Karpas-422 (cell line): ENCODE measurements around the gene C6. TPM values are rescaled to one million over a fixed set of nuclear protein-coding genes. Genes with fewer than 3 reads are reported as not detected.
"Not testable (repeated sequence)": the region's sequence is repeated elsewhere in the genome, so short reads cannot be mapped to it uniquely, and the experiment has no call there.

Experiments used
- DNase-seq: peaks from one replicate; pipeline ENCODE4 v3.0.0-alpha.2; 2015
- H2AFZ ChIP-seq: fragments of 200-600 bp; sonication (generic); 2 replicates; pipeline ENCODE4 v1.6.1; 2014; ENCODE audit warnings: antibody characterized with exemption, low read length, mixed read lengths
- H3K27ac ChIP-seq: fragments of 200-600 bp; sonication (generic); 2 replicates; pipeline ENCODE4 v1.5.1; 2014; ENCODE audit warnings: mild to moderate bottlenecking, low read length, moderate library complexity
- H3K27me3 ChIP-seq: fragments of 200-600 bp; sonication (generic); 2 replicates; pipeline ENCODE4 v1.6.1; 2014; ENCODE audit warnings: low read length, mixed read lengths
- H3K36me3 ChIP-seq: fragments of 200-600 bp; sonication (generic); 2 replicates; pipeline ENCODE4 v1.6.1; 2014; ENCODE audit warnings: low read length, mixed read lengths; ENCODE audit not compliant: insufficient read depth
- H3K4me1 ChIP-seq: fragments of 200-600 bp; sonication (generic); 2 replicates; pipeline ENCODE4 v1.6.1; 2014; ENCODE audit warnings: mild to moderate bottlenecking, low read length, mixed read lengths
- H3K4me2 ChIP-seq: fragments of 200-600 bp; sonication (generic); 2 replicates; pipeline ENCODE4 v1.6.1; 2014; ENCODE audit warnings: low read length, low read depth, mild to moderate bottlenecking; ENCODE audit not compliant: poor library complexity, severe bottlenecking
- H3K4me3 ChIP-seq: fragments of 200-600 bp; sonication (generic); 2 replicates; pipeline ENCODE4 v1.5.1; 2014; ENCODE audit warnings: mild to moderate bottlenecking, antibody characterized with exemption, low read length, mixed read lengths
- H3K79me2 ChIP-seq: fragments of 200-600 bp; sonication (generic); 2 replicates; pipeline ENCODE4 v1.6.1; 2014; ENCODE audit warnings: mild to moderate bottlenecking, low read length, mixed read lengths
- H3K9ac ChIP-seq: fragments of 200-600 bp; sonication (generic); 2 replicates; pipeline ENCODE4 v1.6.0; 2014; ENCODE audit warnings: low read length
- H3K9me2 ChIP-seq: fragments of 200-600 bp; sonication (generic), shearing (Covaris generic); replicated peaks from 2 replicates; pipeline ENCODE4 v1.6.0; 2014; ENCODE audit warnings: mild to moderate bottlenecking, low read length, moderate library complexity; ENCODE audit not compliant: insufficient read depth
- H3K9me3 ChIP-seq: fragments of 300-700, 200-600 bp; sonication (generic); 2 replicates; pipeline ENCODE4 v1.6.1; 2014; ENCODE audit warnings: low read length, mixed read lengths
- H4K20me1 ChIP-seq: fragments of 200-600 bp; sonication (generic); 2 replicates; pipeline ENCODE4 v1.6.1; 2014; ENCODE audit warnings: mild to moderate bottlenecking, antibody characterized with exemption, low read length, low read depth; ENCODE audit not compliant: insufficient read depth
- total RNA-seq: library from RNA; depleted of rRNA; stranded (reverse); fragments of >200 nt; shearing (Covaris generic); gene quantifications from 2 replicates; pipeline ENCODE4 v1.2.3, GENCODE V29; 2014; ENCODE audit warnings: low replicate concordance

Gene C6
- total RNA-seq, 1 experiment from 2014 or later, result not detected

DNA sequence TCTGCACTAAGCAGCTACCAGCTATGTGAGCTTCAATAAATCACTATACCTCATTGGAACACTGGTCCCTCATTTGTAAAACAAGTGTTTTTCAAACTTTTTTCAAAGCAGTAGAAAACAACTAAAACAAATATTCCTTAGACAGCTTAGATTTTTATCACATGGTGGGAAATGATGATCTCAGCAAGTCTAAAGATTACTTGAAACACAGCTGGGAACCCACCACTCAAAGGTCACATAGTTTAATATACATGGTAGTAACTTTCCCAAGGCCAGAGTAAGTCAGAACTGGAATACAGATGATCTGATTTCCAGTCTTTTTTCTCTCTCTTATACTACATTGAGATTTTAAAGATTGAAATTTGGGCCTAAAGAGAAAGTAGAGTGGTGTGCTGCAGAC lies 850 bp upstream of the C6 start:
- Histone ChIP-seq H3K79me2 (no peaks in the 10 kb centered on the region), H3K4me2 (no peak overlapping the region), H3K27ac (no peak overlapping the region), H3K4me1 (no peaks in the 10 kb centered on the region), H3K9me3 (no peaks in the 10 kb centered on the region), H2AFZ (no peak overlapping the region), H3K9me2 (no peaks in the 10 kb centered on the region), H3K36me3 (no peaks in the 10 kb centered on the region), H4K20me1 (no peaks in the 10 kb centered on the region), H3K4me3 (no peak overlapping the region), H3K27me3 (no peaks in the 10 kb centered on the region), H3K9ac (no peak overlapping the region)
- no peak for DNase-seq

DNA sequence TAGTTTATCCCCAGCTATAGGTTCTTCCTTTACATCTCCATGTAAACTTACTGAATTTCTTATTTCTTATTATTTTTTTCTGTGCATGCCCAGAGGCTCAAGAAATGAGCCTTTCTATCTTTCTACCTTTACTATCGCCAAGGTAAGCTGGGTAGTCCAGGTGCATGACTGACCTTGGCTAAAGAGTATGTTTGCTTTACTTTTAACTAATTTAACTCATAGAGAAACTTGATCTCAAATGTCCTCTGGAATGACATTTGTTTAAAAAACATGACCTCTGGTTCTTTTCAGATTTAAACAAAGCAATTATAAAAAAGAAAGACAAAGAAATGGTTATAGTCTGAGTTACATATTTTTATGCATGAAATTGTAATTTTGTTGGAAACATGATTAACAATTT lies 397 bp downstream of the C6 start:
- no peak for DNase-seq
- Histone ChIP-seq H3K4me2 (no peak overlapping the region), H3K9me2 (no peaks in the 10 kb centered on the region), H3K36me3 (no peaks in the 10 kb centered on the region), H3K79me2 (no peaks in the 10 kb centered on the region), H2AFZ (no peak overlapping the region), H4K20me1 (no peaks in the 10 kb centered on the region), H3K27me3 (no peaks in the 10 kb centered on the region), H3K4me3 (no peak overlapping the region), H3K9me3 (no peaks in the 10 kb centered on the region), H3K4me1 (no peaks in the 10 kb centered on the region), H3K27ac (no peak overlapping the region), H3K9ac (no peak overlapping the region)

DNA sequence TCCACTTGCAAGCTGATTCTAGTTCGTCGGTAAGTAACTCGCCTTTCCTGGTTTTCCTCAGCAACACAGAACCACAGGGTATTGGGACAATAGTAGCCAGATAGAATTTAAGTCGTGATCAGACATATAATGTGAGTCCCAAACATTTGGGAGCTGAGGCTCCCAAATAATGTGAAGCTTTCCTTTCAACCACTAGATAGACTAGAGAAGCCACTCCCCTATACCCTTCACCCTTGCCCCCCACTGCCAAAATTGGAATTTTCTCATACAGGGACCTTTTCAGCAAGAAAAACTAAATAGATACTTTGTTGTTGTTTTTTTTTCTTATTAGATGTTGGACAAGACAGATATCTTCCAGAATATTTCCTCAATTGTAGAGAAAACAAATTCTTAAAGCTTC lies 1.9 kb downstream of the C6 start:
- Histone ChIP-seq H3K27me3 (no peaks in the 10 kb centered on the region), H3K79me2 (no peaks in the 10 kb centered on the region), H3K27ac (no peak overlapping the region), H3K4me1 (no peaks in the 10 kb centered on the region), H3K9me3 (no peaks in the 10 kb centered on the region), H4K20me1 (no peaks in the 10 kb centered on the region), H3K9me2 (no peaks in the 10 kb centered on the region), H3K4me2 (no peak overlapping the region), H2AFZ (no peak overlapping the region), H3K4me3 (no peak overlapping the region), H3K9ac (no peak overlapping the region), H3K36me3 (no peaks in the 10 kb centered on the region)
- no peak for DNase-seq

DNA sequence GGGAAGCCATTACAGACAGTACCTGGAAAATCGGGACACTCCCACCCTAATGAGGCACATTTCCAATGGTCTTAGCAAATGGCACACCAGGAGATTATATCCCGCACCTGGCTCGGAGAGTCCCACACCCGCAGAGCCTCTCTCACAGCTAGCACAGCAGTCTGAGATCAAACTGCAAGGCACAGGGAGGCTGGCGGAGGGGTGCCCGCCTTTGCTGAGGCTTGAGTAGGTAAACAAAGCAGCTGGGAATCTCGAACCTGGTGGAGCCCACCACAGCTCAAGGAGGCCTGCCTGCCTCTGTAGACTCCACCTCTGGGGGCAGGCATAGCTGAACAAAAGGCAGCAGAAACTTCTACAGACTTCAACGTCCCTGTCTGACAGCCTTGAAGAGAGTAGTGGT lies 7.9 kb downstream of the C6 start:
- H3K79me2 ChIP-seq, DNase-seq, H3K4me2 ChIP-seq, H3K36me3 ChIP-seq, H3K27me3 ChIP-seq, H3K4me1 ChIP-seq, H3K27ac ChIP-seq, H3K9me3 ChIP-seq, H3K4me3 ChIP-seq, H2AFZ ChIP-seq, H3K9ac ChIP-seq, H4K20me1 ChIP-seq, H3K9me2 ChIP-seq: not testable (repeated sequence)

DNA sequence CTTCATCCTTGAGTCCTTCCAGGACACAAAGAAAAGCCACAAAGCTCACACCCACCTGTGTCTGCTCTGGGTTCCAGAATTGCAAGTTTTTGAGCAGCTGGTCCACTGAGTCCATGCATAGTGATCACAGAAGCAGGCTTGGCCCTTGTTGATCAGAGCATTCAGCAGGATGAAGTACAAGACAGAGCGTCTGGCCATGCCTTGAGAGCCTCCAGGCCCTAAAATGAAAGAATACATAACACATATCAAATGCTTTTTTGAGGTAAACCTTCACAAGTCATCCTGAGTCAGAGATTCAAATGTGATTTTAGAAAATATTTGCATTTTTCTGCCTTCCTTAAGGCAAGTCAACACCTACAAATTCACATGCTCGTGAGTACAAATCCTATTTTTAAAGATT lies 10.3 kb downstream of the C6 start:
- Histone ChIP-seq H3K79me2 (no peaks in the 10 kb centered on the region), H3K9me3 (no peaks in the 10 kb centered on the region), H3K9me2 (no peaks in the 10 kb centered on the region), H3K4me1 (no peaks in the 10 kb centered on the region), H2AFZ (no peak overlapping the region), H3K9ac (no peak overlapping the region), H3K4me2 (no peak overlapping the region), H3K27ac (no peak overlapping the region), H3K27me3 (no peaks in the 10 kb centered on the region; the same call in 1 of the 2 replicates), H4K20me1 (no peaks in the 10 kb centered on the region), H3K4me3 (no peak overlapping the region), H3K36me3 (no peaks in the 10 kb centered on the region)
- no peak for DNase-seq

DNA sequence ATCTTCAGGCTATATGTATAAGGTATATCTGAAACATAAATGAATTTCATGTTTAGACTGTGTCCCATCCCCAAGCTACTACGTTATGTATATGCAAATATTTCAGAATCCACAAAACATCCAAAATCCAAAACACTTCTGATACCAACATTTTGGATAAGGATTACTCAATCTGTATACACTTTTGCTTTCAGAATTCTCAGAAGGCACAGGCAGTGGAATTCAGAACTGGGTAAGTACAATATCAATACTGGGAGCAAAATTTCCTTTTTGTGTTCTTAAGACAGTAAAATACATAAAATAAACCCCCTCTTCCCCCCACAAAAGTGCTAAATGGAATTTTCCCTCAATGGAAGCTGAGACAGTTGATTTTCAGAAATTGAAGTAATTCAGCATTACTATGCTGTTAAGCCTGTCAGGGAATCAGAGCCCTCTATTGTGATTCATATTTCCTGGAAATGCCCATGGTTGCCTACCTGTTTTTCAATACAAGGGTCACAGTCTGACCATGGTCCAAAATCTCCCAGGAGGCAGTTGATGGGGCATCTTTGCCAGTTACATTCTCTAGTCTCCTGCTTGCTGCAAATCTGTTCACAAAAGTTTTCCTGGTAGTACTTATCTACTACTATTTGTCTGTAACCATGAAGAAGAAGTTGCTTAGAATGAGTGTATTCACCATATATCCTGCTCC lies 12.1 kb downstream of the C6 start:
- no peaks in the 10 kb centered on the region for H3K36me3 ChIP-seq
- no peaks in the 10 kb centered on the region for H4K20me1 ChIP-seq
- H3K9ac ChIP-seq, result no peak overlapping the region
- no peaks in the 10 kb centered on the region for H3K9me3 ChIP-seq
- DNase-seq, result no peak
- H3K27ac ChIP-seq, result no peak overlapping the region
- no peak overlapping the region for H3K4me3 ChIP-seq
- no peaks in the 10 kb centered on the region for H3K9me2 ChIP-seq
- H3K27me3 ChIP-seq, result no peaks in the 10 kb centered on the region; the same call in 1 of the 2 replicates
- no peaks in the 10 kb centered on the region for H3K4me1 ChIP-seq
- H3K4me2 ChIP-seq, result no peak overlapping the region
- H3K79me2 ChIP-seq, result no peaks in the 10 kb centered on the region
- H2AFZ ChIP-seq, result no peak overlapping the region

DNA sequence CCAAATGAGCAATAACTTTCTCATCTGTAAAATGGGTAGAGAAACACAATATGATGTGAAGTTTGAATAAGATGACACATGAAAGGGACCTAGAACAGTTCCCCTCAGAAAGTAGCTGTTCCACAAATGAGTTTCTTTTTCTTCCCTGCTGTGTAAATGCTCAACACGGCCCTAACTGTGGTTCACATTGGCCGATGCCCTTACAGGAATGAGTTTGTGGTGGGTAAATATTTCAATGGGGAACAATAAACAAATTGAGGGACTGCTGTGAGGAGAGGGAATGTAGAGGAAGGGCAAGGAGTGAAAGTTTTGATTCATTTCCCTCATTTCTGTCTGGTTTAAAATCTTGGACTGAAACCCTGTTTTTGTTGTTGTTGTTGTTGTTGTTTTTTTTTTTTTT lies 12.8 kb downstream of the C6 start:
- Histone ChIP-seq H3K27me3 (no peaks in the 10 kb centered on the region; the same call in 1 of the 2 replicates), H3K9ac (no peak overlapping the region), H3K4me3 (no peak overlapping the region), H3K4me2 (no peak overlapping the region), H3K9me2 (no peaks in the 10 kb centered on the region), H3K79me2 (no peaks in the 10 kb centered on the region), H3K27ac (no peak overlapping the region), H2AFZ (no peak overlapping the region), H3K36me3 (no peaks in the 10 kb centered on the region), H3K4me1 (no peaks in the 10 kb centered on the region), H3K9me3 (no peaks in the 10 kb centered on the region), H4K20me1 (no peaks in the 10 kb centered on the region)
- DNase-seq, result no peak

DNA sequence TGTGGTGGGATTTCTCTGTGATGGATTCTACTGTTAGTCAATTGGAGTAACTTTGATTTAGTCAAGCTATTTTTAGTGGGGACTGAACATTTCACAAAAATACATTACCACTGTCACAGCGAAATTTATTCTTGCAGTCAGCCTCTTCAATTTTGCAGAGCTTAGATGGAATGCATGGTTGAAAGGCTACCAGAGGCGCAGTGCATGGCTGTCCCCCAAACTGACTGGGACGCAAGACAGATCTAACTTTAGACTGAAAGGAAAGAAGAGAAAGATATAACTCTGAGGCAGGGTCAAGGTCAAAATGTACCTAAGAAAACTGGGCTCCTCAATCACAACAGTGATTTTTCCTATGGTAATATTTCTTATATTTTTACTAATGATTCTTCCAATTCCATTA lies 13.7 kb downstream of the C6 start:
- H3K36me3 ChIP-seq, result no peaks in the 10 kb centered on the region
- H3K4me3 ChIP-seq, result no peak overlapping the region
- no peak overlapping the region for H3K27ac ChIP-seq
- H3K4me1 ChIP-seq, result no peaks in the 10 kb centered on the region
- no peak overlapping the region for H2AFZ ChIP-seq
- H3K27me3 ChIP-seq, result no peaks in the 10 kb centered on the region; the same call in 1 of the 2 replicates
- DNase-seq, result no peak
- H3K9ac ChIP-seq, result no peak overlapping the region
- H4K20me1 ChIP-seq, result no peaks in the 10 kb centered on the region
- H3K9me2 ChIP-seq, result no peaks in the 10 kb centered on the region
- no peaks in the 10 kb centered on the region for H3K9me3 ChIP-seq
- H3K79me2 ChIP-seq, result no peaks in the 10 kb centered on the region
- H3K4me2 ChIP-seq, result no peak overlapping the region
